GM18517 (cell line): ENCODE results near the gene TMEM187.

Experiments used
- ATAC-seq: cut with Tn5 transposase; IDR thresholded peaks from one replicate; pipeline ENCODE4 v1.9.1; 2021; ENCODE audit warnings: mild to moderate bottlenecking, moderate library complexity; ENCODE audit not compliant: unreplicated experiment

The TMEM187 gene

GRCh38 chrX:153972368-153973126, at the start of gene TMEM187:
TSS of gene TMEM187 (plus strand) at chrX:153972754. CDS start at chrX:153982063, 9,309 bp downstream.
- peak; percentile 47 for ATAC-seq

- no peak for ATAC-seq
Observed at GRCh38 chrX:153922932-153923857, 49.4 kb upstream of the TMEM187 start.

- ATAC-seq: no peak
Observed at GRCh38 chrX:153924149-153924861, 48.2 kb upstream of the TMEM187 start.

- ATAC-seq: no peak
Observed at GRCh38 chrX:153925387-153925738, 47.2 kb upstream of the TMEM187 start.

- no peak for ATAC-seq
Observed at GRCh38 chrX:153925739-153926551, 46.6 kb upstream of the TMEM187 start, which contains the start of gene ARHGAP4. TSS of gene ARHGAP4 (minus strand) at chrX:153926264. CDS start at chrX:153926202, 62 bp downstream.

GRCh38 chrX:153926552-153926857, 46.0 kb upstream of the TMEM187 start:
- ATAC-seq: peak; percentile 0

- peak; percentile 34 for ATAC-seq
Observed at GRCh38 chrX:153926858-153927671, 45.5 kb upstream of the TMEM187 start.

GRCh38 chrX:153927672-153927921, 45.0 kb upstream of the TMEM187 start:
- no peak for ATAC-seq

GRCh38 chrX:153927922-153928760, 44.4 kb upstream of the TMEM187 start:
- ATAC-seq: peak; percentile 85

GRCh38 chrX:153928846-153929245, 43.7 kb upstream of the TMEM187 start:
- ATAC-seq: no peak

GRCh38 chrX:153929576-153929975, 43.0 kb upstream of the TMEM187 start:
- ATAC-seq: no peak

GRCh38 chrX:153930011-153930910, 42.3 kb upstream of the TMEM187 start:
- no peak for ATAC-seq

GRCh38 chrX:153931151-153931550, 41.4 kb upstream of the TMEM187 start:
- ATAC-seq: no peak

- ATAC-seq: no peak
Observed at GRCh38 chrX:153931748-153932147, 40.8 kb upstream of the TMEM187 start.

- no peak for ATAC-seq
Observed at GRCh38 chrX:153932220-153932915, 40.2 kb upstream of the TMEM187 start.

GRCh38 chrX:153933748-153934147, 38.8 kb upstream of the TMEM187 start:
- no peak for ATAC-seq

GRCh38 chrX:153934148-153934761, 38.3 kb upstream of the TMEM187 start:
- ATAC-seq: no peak
